22Rv1 (cell line): ENCODE results near the gene BHLHE40.

ENCODE experiments used
- CTCF ChIP-seq: fragments of 450-650 bp; IDR thresholded peaks from 2 replicates; pipeline ENCODE4 v1.5.1; 2017; ENCODE audit warnings: mild to moderate bottlenecking
- ZFX ChIP-seq: fragments of 450-650 bp; IDR thresholded peaks from 2 replicates; pipeline ENCODE4 v1.6.1; 2017; ENCODE audit warnings: antibody characterized with exemption, borderline replicate concordance

DNA sequence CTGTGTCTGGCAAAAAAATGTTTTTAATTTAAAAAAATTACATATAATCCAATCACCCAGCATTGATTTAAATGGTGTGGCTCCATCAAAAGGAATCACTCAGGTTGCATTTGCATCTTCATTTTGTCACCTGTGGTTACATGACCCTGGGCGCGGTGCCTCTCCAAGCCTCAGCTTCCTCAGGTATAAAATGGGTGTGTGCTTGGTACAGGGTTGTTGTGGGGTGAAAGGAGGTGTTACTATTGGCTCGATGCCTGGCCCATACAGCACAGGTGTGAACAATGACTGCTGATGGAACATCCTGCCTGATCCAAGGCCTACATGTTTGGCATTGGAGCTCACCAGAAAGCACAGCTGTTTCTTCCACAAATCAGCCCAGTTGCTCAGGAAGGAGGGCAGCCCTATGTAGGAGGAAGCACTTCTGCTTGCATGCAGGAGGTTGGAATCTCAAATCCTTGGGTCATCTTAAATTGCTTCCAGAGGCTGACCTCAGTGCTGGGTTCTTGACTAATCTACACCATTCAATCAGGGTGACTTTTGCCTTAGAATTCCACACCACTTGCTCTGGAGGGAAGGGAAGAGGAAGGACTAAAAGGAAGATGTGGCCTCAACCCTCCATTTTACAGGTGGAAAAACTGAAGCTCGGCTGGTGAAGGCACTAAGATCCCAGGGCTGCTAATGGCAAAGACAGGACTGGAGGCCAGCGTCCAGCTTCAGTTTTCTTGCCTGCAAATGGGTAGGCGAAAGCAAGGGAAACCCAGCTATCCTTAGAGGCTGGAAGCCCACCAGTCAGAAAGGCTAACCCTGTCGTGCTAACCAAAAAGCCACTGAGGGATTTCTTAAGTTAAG lies 31.7 kb downstream of the BHLHE40 start:
- TF ChIP-seq CTCF, result no peak
- TF ChIP-seq ZFX, result no peak
